ENCODE results near the gene PCSK6. TPM values are rescaled to one million over a fixed set of nuclear protein-coding genes. Genes with fewer than 3 reads are reported as not detected.

Gene PCSK6
- total RNA-seq, 2 experiments from 2014 or later: 0.57 TPM; not detected in 1

GRCh38 chr15:101521069-101521468, 31.6 kb upstream of the PCSK6 start:
- H3K4me2 ChIP-seq (ENCODE audit: low read length): no peak overlapping the region
- ChIA-PET POLR2A (interaction anchor here (0.6 kb wide), 1 partner anchor 576 kb away, joined by 3 read pairs; no protein-coding TSS in a partner anchor), CTCF (ENCODE audit: unreplicated experiment) (no interaction called here)
- TF ChIP-seq EZH2phosphoT487 (IDR thresholded peaks at IDR 0.05; ENCODE audit: borderline replicate concordance, low read depth, low read length) (no peak), CTCF (conservative IDR thresholded peaks at IDR 0.05; ENCODE audit: low read length) (no peak)
- H3K36me3 ChIP-seq (ENCODE audit: insufficient read depth, low read length): no peaks in the 10 kb centered on the region
- no peaks in the 10 kb centered on the region for H3K4me1 ChIP-seq (ENCODE audit: insufficient read depth, low read length, poor library complexity, severe bottlenecking)
- BruUV-seq (replicated peaks): no TSS peak
- no peak overlapping the region for H3K4me3 ChIP-seq (ENCODE audit: low read depth, low read length, poor library complexity, severe bottlenecking)
- no peak overlapping the region for H3K27ac ChIP-seq (ENCODE audit: low read depth, low read length, poor library complexity, severe bottlenecking)
- peaks cover 14% of the 10 kb centered on the region; the same call in 1 of the 2 replicates for H3K9me3 ChIP-seq (ENCODE audit: low read length)
- no peak for DNase-seq (ENCODE audit: low spot score)
- no peaks in the 10 kb centered on the region; the same call in 1 of the 2 replicates for H3K9me2 ChIP-seq (ENCODE audit: insufficient read depth, low read length)
- H2AFZ ChIP-seq (ENCODE audit: low read length): no peak overlapping the region
- intact Hi-C loops (cut with micrococcal nuclease; ENCODE audit: unreplicated experiment): no loop called here
- H4K20me1 ChIP-seq (ENCODE audit: insufficient read depth, low read length): no peaks in the 10 kb centered on the region
- no peaks in the 10 kb centered on the region for H3K79me2 ChIP-seq (ENCODE audit: insufficient read depth, low read depth, low read length)

GRCh38 chr15:101520395-101520794, 30.9 kb upstream of the PCSK6 start:
- H3K9me3 ChIP-seq (ENCODE audit: low read length): peaks cover 14% of the 10 kb centered on the region; the same call in 1 of the 2 replicates
- CTCF ChIA-PET (ENCODE audit: unreplicated experiment): no interaction called here
- H2AFZ ChIP-seq (ENCODE audit: low read length): no peak overlapping the region
- no peak overlapping the region for H3K4me3 ChIP-seq (ENCODE audit: low read depth, low read length, poor library complexity, severe bottlenecking)
- no peaks in the 10 kb centered on the region; the same call in 1 of the 2 replicates for H3K9me2 ChIP-seq (ENCODE audit: insufficient read depth, low read length)
- no peak for DNase-seq (ENCODE audit: low spot score)
- intact Hi-C loops (cut with micrococcal nuclease; ENCODE audit: unreplicated experiment): no loop called here
- H3K36me3 ChIP-seq (ENCODE audit: insufficient read depth, low read length): no peaks in the 10 kb centered on the region
- H3K4me1 ChIP-seq (ENCODE audit: insufficient read depth, low read length, poor library complexity, severe bottlenecking): no peaks in the 10 kb centered on the region
- H4K20me1 ChIP-seq (ENCODE audit: insufficient read depth, low read length): no peaks in the 10 kb centered on the region
- H3K79me2 ChIP-seq (ENCODE audit: insufficient read depth, low read depth, low read length): no peaks in the 10 kb centered on the region
- no TSS peak for BruUV-seq (replicated peaks)
- H3K27ac ChIP-seq (ENCODE audit: low read depth, low read length, poor library complexity, severe bottlenecking): no peak overlapping the region
- no peak overlapping the region for H3K4me2 ChIP-seq (ENCODE audit: low read length)
- TF ChIP-seq EZH2phosphoT487 (IDR thresholded peaks at IDR 0.05; ENCODE audit: borderline replicate concordance, low read depth, low read length): no peak
- TF ChIP-seq CTCF (conservative IDR thresholded peaks at IDR 0.05; ENCODE audit: low read length): no peak
- POLR2A ChIA-PET: interaction anchor here (0.7 kb wide), 1 partner anchor 107 kb away, joined by 3 read pairs; no protein-coding TSS in a partner anchor

GRCh38 chr15:101517504-101517903, 28.0 kb upstream of the PCSK6 start:
- intact Hi-C loops (cut with micrococcal nuclease; ENCODE audit: unreplicated experiment): no loop called here
- Histone ChIP-seq H3K4me2 (ENCODE audit: low read length) (no peak overlapping the region), H3K4me3 (ENCODE audit: low read depth, low read length, poor library complexity, severe bottlenecking) (no peak overlapping the region), H3K79me2 (ENCODE audit: insufficient read depth, low read depth, low read length) (no peaks in the 10 kb centered on the region), H3K36me3 (ENCODE audit: insufficient read depth, low read length) (no peaks in the 10 kb centered on the region), H2AFZ (ENCODE audit: low read length) (no peak overlapping the region), H4K20me1 (ENCODE audit: insufficient read depth, low read length) (no peaks in the 10 kb centered on the region), H3K9me3 (ENCODE audit: low read length) (peaks cover 14% of the 10 kb centered on the region; the same call in 1 of the 2 replicates), H3K9me2 (ENCODE audit: insufficient read depth, low read length) (no peaks in the 10 kb centered on the region; the same call in 1 of the 2 replicates), H3K27ac (ENCODE audit: low read depth, low read length, poor library complexity, severe bottlenecking) (no peak overlapping the region), H3K4me1 (ENCODE audit: insufficient read depth, low read length, poor library complexity, severe bottlenecking) (no peaks in the 10 kb centered on the region)
- no peak for TF ChIP-seq CTCF (conservative IDR thresholded peaks at IDR 0.05; ENCODE audit: low read length)
- TF ChIP-seq EZH2phosphoT487 (IDR thresholded peaks at IDR 0.05; ENCODE audit: borderline replicate concordance, low read depth, low read length): no peak
- no TSS peak for BruUV-seq (replicated peaks)
- DNase-seq (ENCODE audit: low spot score): no peak
- ChIA-PET POLR2A (no interaction called here), CTCF (ENCODE audit: unreplicated experiment) (no interaction called here)
